GM19023 (cell line): ENCODE data around the gene PGGHG.
"Not testable (repeated sequence)": the region's sequence is repeated elsewhere in the genome, so short reads cannot be mapped to it uniquely, and the experiment has no call there.

Source experiments
- ATAC-seq: cut with Tn5 transposase; IDR thresholded peaks from one replicate; pipeline ENCODE4 v1.9.1; 2021; ENCODE audit warnings: mild to moderate bottlenecking, moderate library complexity; ENCODE audit not compliant: unreplicated experiment

The PGGHG gene

DNA sequence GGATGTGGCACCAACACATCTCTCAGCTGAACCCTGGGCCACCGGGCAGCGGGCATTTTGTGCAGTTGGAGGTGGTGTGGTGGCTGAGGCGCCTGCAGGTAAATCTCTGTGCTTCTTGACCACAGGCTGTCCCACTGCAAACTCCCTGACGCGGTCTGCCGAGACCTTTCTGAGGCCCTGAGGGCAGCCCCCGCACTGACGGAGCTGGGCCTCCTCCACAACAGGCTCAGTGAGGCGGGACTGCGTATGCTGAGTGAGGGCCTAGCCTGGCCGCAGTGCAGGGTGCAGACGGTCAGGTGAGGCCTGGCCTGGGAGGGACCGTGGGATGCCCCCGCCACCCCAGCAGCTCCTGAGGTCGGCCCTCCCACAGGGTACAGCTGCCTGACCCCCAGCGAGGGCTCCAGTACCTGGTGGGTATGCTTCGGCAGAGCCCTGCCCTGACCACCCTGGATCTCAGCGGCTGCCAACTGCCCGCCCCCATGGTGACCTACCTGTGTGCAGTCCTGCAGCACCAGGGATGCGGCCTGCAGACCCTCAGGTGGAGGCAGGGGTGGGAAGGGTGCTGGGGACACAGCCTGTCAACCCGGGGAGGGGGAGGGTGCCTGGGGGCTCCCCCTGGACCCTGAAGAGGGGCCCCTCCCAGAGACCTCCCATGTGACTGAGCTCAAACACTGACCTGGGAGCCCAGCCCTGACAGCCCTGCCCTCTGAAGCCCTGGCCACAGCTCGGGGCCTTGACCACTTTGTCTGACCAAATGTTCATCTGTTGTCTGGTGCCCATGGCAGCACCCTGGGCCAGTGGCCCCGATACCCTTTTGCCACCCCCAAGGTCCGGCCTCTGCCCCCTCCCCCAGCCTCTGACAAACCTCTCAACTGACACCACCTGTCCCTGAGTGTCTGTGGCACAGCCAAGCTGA is 4.6 kb upstream of the PGGHG start:
- no peak for ATAC-seq

DNA sequence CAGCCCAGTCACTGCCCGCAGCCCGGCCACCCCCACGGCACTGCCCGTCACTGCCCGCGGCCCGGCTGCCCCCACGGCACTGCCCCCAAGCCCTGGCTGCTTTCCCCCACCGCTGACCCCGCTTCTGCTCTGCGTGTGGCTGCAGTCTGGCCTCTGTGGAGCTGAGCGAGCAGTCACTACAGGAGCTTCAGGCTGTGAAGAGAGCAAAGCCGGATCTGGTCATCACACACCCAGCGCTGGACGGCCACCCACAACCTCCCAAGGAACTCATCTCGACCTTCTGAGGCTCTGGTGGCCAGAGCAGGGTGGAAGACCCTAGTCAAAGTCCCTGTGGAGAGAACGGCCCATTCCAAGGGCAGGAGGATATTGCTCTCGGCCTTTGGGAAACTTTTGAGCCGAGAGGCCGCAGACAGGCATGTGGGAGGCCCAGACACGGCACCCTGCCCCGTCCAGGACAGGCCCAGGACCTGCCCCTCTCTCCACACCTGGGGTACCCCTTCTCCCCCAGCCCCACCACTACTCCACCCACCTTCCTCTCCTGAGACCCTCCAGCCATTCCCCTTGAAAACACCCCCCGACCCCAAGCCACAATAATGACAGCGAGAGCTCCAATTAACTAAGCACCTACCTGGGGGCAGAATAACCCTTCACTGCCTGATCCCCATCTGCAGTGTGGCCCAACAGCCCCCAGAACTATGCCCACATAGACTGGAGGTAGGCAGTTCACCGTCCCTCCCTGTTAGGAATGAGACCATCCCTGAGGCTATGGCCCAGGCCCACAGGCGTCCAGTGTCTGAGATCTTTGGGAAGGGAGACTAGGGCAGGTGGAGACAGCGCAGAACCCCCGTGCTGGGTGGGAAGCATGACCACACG is 3.7 kb upstream of the PGGHG start:
- ATAC-seq = no peak

DNA sequence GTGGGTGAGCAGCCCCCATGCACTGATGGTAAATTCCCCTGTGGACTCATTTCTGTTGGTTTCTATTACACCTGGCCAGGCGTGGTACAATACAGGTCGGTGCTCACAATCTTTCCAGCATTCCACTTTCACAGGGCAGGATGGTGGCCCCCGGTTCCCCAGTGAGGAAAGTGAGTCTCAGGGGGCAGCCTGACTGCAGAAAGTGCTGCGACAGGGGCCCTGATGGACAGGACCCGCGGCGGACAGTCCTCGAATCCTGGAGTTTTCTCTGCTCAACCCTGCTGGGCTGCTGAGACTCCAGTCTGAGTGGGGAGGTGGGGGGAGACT is 3.1 kb upstream of the PGGHG start:
- ATAC-seq = no peak

DNA sequence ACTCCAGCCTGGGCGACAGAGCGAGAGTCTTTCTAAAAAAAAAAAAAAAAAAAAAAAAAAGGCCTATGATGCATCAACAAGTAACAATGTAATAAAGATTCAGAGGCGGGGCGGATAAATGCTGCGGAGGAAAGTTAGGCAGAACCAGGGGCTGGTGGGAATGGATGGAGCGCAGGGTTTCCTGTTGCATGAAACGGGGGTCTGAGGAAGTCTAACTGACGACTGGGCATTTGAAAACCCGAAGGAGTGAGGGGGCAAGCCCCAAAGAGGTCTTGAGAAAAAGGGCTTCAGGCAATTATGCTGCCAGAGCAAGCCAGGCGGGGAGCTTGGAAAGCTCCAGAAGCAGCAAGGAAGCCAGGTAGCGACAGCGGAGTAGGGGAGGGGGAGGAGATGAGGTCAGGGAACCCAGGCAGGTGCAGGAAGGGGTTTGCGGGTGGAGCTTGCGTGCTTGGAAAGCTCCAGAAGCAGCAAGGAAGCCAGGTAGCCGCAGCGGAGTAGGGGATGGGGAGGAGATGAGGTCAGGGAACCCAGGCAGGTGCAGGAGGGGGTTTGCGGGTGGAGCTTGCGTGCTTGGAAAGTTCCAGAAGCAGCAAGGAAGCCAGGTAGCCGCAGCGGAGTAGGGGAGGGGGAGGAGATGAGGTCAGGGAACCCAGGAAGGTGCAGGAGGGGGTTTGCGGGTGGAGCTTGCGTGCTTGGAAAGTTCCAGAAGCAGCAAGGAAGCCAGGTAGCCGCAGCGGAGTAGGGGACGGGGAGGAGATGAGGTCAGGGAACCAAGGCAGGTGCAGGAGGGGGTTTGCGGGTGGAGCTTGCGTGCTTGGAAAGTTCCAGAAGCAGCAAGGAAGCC is 1.7 kb upstream of the PGGHG start:
- ATAC-seq = not testable (repeated sequence)

DNA sequence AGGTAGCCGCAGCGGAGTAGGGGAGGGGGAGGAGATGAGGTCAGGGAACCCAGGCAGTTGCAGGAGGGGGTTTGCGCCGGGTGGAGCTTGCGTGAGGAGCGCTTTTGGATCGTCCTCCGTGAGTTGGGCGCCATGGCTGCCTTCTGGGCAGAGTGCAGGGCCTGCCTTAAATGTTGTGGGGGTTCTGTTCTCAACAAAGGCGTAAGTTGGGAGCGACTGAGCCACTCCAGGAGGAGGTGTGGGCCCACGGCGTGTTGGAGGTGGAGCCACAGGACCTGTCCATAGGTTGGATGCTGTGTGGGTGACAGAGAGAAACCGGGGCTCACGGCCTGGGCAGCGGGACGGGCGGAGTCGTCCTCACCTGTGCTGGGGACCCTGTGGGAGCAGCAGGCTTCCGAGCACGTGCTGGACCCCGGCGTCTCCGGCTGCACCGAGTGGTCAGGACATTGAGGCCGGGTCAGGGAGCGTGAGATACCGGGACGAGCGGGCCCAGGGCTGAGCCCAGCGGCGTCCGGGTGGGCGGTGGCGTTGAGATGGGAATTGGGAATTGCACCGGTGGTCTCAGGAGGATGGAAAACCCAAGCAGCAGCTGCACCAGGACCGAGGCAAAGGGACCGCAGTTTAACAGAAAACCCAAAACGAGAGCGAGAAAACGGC is 977 bp upstream of the PGGHG start:
- ATAC-seq = no peak

DNA sequence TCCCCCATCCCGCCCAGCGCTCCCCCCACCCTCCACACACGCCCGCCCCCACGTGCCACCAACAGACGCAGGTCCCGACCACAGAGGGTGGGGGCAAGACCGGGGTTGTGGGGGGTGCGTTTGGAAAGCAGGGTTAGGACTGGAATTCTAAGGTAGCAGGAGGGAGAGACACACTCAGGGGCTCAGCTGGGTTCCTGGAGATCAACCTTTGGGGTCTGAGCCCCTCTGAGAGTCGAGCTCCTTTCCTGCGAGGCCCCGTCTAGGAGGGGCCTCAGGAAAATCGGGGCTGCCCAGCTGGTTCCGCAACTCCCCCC is 429 bp downstream of the PGGHG start:
- no peak for ATAC-seq

DNA sequence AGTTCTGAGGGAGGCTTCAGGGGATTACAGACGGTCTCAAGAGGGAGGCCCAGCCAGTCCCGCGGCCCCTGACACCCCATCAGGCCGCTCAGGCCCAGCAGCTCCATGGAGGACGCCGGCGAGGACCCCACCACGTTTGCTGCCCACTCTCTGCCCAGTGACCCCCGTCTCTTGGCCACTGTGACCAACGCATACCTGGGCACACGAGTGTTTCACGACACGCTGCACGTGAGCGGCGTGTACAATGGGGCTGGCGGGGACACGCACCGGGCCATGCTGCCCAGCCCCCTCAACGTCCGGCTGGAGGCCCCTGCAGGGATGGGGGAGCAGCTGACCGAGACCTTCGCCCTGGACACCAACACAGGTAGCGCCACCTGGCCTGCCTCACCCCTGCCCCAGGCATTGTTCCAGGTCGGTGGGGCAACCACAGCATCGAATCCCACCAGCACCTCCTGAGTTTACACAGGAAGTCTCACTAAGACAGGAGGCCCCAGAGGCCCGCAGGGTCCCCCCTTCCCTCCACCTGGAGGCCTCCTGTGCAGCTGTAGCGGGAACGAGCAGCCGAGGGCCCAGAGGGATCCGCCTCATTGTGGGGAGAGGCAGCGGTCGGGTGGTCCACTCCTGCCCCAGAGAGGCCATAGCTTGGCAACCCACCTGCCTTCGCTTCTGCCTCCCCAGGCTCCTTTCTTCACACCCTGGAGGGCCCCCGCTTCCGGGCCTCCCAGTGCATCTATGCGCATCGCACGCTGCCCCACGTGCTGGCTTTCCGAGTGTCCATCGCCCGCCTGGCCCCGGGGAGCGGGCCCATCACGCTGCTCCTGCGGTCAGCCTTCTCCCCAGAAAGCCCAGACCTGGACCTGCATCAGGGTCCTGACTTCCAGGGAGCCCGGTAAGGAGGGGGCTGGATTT is 1.0 kb downstream of the PGGHG start:
- ATAC-seq = no peak

DNA sequence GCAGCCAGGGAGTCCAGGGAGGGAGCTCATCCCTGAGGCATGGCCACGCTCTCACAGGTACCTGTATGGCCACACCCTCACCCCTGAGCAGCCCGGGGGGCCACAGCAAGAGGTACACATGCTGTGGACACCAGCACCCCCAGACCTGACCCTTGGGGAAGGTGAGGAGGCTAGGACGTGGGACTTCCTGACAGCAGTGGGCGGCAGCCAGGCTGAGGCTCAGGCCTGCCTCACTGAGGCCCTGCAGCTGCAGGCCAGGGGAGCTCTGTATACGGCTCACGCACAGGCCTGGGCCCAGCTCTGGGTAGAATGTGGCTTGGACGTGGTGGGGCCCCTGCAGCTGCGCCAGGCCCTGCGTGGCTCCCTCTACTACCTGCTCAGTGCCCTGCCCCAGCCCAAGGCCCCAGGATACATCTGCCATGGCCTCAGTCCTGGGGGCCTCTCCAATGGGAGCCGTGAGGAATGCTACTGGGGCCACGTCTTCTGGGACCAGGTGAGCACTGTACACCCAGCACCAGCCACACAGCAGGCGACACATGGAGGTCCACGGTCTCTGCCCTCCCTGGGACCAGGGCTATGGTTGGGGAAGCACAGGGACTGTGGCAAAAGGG is 1.8 kb downstream of the PGGHG start:
- ATAC-seq = no peak

DNA sequence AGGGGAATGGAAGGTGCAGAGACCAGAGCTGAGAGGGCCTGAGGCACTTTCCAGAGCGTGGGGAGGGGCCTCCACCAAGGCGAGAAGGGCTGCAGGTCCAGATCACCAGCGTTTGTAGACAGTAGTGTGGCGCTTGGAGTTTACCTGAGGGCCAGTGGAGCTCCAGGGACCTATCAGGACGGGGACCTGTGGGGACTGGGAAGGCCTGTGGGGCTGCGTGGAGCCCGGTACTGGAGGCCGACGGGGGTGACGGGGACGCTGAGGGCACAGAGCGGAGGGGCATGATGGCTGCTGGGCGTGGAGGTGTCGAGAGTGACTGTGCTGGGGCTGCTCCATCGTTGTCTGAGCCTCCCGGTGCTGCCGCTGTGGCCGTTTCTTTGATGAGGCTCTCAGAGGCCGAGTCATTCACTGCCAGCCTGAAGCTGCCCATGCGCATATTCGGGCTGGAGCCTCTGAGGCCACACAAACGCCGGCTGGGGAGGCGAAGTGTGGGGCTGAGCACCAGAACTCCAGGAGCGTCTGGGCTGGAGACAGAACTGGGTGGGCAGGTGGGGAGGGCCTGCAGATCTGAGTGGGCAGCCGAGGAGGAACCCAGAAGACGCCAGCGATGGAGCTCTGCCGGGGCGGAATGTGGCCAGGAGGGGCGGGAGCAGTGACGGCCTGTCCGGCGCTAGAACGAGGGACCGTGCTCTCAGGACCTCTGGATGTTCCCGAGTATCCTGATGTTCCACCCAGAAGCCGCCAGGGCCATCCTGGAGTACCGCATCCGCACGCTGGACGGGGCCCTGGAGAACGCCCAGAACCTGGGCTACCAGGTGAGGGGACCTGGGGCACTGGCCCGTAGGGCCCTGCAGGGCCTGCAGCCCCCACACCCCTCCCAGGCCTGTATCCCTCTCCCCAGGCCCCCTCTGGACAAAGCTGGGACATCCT is 2.6 kb downstream of the PGGHG start:
- no peak for ATAC-seq

DNA sequence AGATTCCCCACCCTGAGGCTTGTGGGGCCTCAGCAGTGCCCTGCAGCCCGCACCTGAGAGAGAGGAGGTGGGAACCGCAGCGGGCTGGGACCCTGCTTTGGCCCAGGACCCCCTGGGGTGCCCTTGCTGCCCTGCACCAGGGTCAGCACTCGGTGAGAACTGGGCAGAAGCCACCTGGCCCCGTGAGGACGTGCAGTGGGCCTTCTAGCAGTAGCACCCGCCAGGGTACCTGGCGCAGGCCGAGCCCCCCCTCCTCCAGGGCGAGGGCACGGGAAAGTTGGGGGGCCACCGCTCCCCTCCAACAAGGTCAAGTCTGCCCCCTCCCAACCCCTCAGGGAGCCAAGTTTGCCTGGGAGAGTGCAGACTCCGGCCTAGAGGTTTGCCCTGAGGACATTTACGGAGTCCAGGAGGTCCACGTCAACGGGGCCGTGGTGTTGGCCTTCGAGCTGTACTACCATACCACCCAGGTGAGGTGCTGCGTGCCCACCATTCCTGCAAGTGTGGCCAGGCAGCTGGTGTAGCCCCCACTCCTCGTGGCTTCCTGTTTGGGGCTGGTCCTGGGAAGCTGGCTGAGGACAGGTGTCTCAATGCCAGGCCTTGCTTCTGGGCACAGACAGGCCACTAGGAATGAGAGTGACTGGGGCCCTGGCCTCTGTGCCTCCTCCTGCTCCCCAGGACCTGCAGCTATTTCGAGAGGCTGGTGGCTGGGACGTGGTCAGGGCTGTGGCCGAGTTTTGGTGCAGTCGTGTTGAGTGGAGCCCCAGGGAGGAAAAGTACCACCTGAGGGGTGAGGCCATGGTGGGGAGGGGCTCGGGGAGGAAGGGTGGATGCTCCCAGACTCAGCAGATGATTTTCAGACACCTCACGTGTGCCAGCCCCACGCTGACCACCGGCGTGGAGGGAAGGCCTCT is 3.5 kb downstream of the PGGHG start:
- no peak for ATAC-seq

DNA sequence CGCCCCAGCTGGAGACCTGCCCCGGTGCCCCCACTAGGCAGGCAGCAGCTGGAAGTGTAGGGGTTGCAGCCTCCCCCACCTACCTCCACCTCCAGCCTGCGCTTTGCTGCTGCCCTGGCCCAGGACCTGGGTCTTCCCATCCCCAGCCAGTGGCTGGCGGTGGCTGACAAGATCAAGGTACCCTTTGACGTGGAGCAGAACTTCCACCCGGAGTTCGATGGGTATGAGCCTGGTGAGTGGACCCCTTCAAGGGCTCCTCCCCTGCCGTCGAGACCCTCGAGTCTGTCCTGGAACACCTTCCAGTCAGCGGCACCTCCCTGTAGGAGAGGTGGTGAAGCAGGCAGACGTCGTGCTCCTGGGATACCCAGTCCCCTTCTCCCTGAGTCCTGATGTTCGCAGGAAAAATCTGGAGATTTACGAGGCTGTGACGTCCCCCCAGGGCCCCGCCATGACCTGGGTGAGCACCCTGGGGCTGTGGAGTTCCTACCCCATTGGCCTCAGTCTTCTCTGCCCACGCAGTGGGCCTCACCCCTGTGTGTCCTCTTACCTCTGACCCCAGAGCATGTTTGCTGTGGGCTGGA is 4.4 kb downstream of the PGGHG start:
- ATAC-seq = no peak

DNA sequence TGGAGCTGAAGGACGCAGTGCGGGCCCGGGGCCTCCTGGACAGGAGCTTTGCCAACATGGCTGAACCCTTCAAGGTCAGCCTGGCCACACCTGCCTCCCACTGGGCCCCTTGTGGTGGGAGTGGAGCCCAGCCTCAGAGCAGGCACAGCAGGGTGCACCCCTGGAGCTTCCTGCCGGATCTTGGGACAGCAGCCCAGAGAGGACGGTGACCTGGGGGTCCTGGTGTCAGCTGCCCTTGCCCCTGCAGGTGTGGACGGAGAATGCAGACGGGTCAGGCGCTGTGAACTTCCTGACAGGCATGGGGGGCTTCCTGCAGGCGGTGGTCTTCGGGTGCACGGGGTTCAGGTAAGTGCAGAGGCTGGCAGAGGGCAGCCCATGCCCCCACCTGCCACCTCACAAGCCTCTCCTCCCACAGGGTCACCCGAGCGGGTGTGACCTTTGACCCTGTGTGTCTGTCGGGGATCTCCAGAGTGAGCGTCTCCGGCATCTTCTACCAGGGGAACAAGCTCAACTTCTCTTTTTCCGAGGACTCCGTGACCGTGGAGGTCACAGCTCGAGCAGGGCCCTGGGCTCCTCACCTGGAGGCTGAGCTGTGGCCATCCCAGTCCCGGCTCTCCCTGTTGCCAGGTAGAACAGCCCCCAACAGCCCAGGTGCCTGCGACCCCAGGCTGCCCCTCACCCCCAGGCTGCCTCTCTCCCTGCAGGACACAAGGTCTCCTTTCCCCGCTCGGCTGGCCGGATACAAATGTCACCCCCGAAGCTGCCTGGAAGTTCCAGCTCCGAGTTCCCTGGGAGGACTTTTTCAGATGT is 5.1 kb downstream of the PGGHG start:
- ATAC-seq = no peak

DNA sequence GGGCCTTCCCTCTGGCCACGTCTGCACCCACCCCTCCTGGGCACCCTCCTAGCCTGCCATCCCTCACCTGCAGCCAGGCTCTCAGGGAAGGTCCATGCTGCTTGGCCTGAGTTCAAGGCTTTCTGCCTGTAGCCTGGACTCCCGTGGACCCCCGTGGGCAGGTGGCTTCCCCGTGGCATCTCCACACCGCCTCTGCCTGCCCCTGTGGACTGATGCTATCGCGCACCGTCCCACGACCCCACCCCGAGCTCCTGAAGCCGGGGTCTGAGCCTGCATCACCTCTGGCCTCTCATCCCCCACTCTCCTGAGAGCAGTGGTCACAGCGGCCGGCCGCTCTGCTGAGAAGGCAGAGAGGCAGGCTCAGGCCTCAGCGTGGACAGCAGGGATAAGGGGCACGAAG is 5.9 kb downstream of the PGGHG start:
- no peak for ATAC-seq

DNA sequence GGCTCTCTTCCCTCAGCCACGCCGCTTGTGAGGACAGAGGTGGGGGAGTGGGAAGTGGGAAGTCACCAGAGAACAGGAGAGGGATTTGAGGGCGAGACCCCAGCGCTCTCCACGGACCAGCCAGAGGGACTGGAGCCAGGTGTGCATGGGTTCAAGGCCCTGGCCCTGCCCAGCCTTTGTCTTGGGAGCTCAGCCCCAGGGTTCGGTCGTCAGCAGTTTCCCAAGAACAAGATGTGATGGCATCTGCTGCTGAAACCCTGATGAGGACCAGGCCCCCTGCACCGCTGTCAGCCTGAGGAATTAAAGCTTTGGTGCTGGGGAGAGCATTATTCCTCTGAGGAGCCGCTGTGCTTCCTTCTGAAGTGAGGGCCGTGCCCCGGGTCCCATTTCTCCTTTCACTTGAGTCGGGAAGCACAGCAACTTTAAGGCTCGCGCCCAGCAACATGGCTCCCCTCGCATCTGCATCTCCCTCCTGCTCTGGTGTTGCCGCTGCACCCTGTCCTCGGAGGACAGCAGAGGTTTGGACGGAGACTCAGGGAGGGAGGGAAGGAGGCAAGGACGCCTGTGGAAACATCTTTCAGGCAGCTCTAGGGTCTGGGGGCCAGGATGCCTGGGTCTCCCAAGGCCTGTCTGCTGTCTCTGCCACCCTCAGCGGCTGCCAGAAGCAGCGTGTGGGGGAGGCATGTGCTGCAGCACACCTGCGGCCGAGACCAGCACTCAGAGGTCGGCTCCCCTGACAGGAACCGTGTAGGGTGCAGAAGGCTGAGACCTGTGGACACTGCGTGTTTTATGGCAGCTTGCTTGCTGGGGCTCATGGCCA is 6.6 kb downstream of the PGGHG start:
- ATAC-seq = no peak
